MCF 10A (cell line): ENCODE results near the gene RABGAP1L. TPM values are rescaled to one million over a fixed set of nuclear protein-coding genes. Genes with fewer than 3 reads are reported as not detected.
"Not testable (repeated sequence)": the region's sequence is repeated elsewhere in the genome, so short reads cannot be mapped to it uniquely, and the experiment has no call there.

Source experiments
- BruUV-seq: library from RNA; stranded (reverse); fragments of 400-500 nt; replicated peaks from 2 replicates; lab custom pipeline; 2021; lab: Mats Ljungman, UMichigan
- CTCF ChIA-PET: fragments of 300-600 bp; sonication (Branson Sonifier 250); formaldehyde crosslinking; extraction: SDS; loops from one replicate; lab custom pipeline; 2021; ENCODE audit warnings: antibody characterized with exemption, inconsistent platforms; lab: Yijun Ruan, JAX
- POLR2A ChIA-PET: fragments of 300-600, 350-650 bp; sonication (Branson Sonifier 250); formaldehyde crosslinking; extraction: SDS; loops from one replicate; lab custom pipeline; 2020; ENCODE audit warnings: antibody characterized with exemption, inconsistent platforms; lab: Yijun Ruan, JAX
- DNase-seq: peaks from one replicate; pipeline ENCODE4 v3.0.0-alpha.2; 2018; ENCODE audit not compliant: unreplicated experiment
- H3K27ac Mint-ChIP-seq: one replicate; pipeline ENCODE4 v1.8.0; 2022; ENCODE audit warnings: mild to moderate bottlenecking, low read depth, mixed read lengths; ENCODE audit not compliant: unreplicated experiment
- H3K27me3 Mint-ChIP-seq: one replicate; pipeline ENCODE4 v1.8.0; 2022; ENCODE audit warnings: mixed read lengths; ENCODE audit not compliant: insufficient read depth, unreplicated experiment
- H3K36me3 Mint-ChIP-seq: one replicate; pipeline ENCODE4 v1.8.0; 2022; ENCODE audit warnings: mild to moderate bottlenecking, moderate library complexity, mixed read lengths; ENCODE audit not compliant: insufficient read depth, unreplicated experiment
- H3K4me1 Mint-ChIP-seq: one replicate; pipeline ENCODE4 v1.8.0; 2022; ENCODE audit warnings: mixed read lengths; ENCODE audit not compliant: insufficient read depth, unreplicated experiment
- H3K4me3 Mint-ChIP-seq: one replicate; pipeline ENCODE4 v1.8.0; 2022; ENCODE audit warnings: mild to moderate bottlenecking, moderate library complexity, mixed read lengths; ENCODE audit not compliant: unreplicated experiment
- H3K9me3 Mint-ChIP-seq: one replicate; pipeline ENCODE4 v1.8.0; 2022; ENCODE audit warnings: mixed read lengths; ENCODE audit not compliant: unreplicated experiment
- CTCF ChIP-seq: fragments of 200-600 bp; IDR thresholded peaks from one replicate; pipeline ENCODE4 v1.8.0; 2022; ENCODE audit warnings: antibody characterized with exemption, mild to moderate bottlenecking; ENCODE audit not compliant: unreplicated experiment
- intact Hi-C: fragments of 100-400 bp; cut with micrococcal nuclease; formaldehyde crosslinking; loops from 2 replicates; pipeline ENCODE4 v1.14.1; 2022
- total RNA-seq: library from RNA; stranded (reverse); gene quantifications from 2 replicates; pipeline ENCODE4 v1.2.3, GENCODE V29; 2022

Gene RABGAP1L
- total RNA-seq, 1 experiment from 2014 or later = 18.2 TPM

- POLR2A ChIA-PET = interaction anchor here (0.6 to 1.4 kb wide), 2 partner anchors 17 to 27 kb away, joined by 3 to 6 read pairs; no protein-coding TSS in a partner anchor
- TF ChIP-seq CTCF = no peak
- no peak overlapping the region for H3K4me3 Mint-ChIP-seq
Observed at GRCh38 chr1:174135211-174135610, 24.1 kb upstream of the RABGAP1L start.

GRCh38 chr1:174136714-174137113 lies 22.6 kb upstream of the RABGAP1L start:
- Mint-ChIP-seq H3K4me1 (no peaks in the 10 kb centered on the region), H3K9me3 (no peaks in the 10 kb centered on the region), H3K36me3 (no peaks in the 10 kb centered on the region), H3K27me3 (no peaks in the 10 kb centered on the region), H3K27ac (no peak overlapping the region), H3K4me3 (no peak overlapping the region)
- ChIA-PET POLR2A (no interaction called here), CTCF (interaction anchor here (0.6 kb wide), 1 partner anchor 212 kb away, joined by 3 read pairs; no protein-coding TSS in a partner anchor)
- intact Hi-C loops = no loop called here
- no TSS peak for BruUV-seq
- no peak for TF ChIP-seq CTCF
- DNase-seq = no peak

More at GRCh38 chr1:174135211-174135610, 24.1 kb upstream of the RABGAP1L start:
- BruUV-seq = no TSS peak
- no peak for DNase-seq
- intact Hi-C loops = no loop called here
- Mint-ChIP-seq H3K9me3 (no peaks in the 10 kb centered on the region), H3K36me3 (no peaks in the 10 kb centered on the region), H3K27ac (no peak overlapping the region), H3K27me3 (no peaks in the 10 kb centered on the region), H3K4me1 (no peaks in the 10 kb centered on the region)
- CTCF ChIA-PET = interaction anchor here (0.7 to 1.2 kb wide), 2 partner anchors 19 to 104 kb away, joined by 3 read pairs; no protein-coding TSS in a partner anchor

GRCh38 chr1:174142836-174143235 lies 16.5 kb upstream of the RABGAP1L start:
- H3K36me3 Mint-ChIP-seq = no peaks in the 10 kb centered on the region
- ChIA-PET CTCF (interaction anchor here (1.1 kb wide), 1 partner anchor 11 kb away, joined by 3 read pairs; no protein-coding TSS in a partner anchor), POLR2A (interaction anchor here (0.7 to 1.1 kb wide), 2 partner anchors 10 to 1123 kb away, joined by 3 read pairs; no protein-coding TSS in a partner anchor)
- H3K9me3 Mint-ChIP-seq = peaks cover 7% of the 10 kb centered on the region
- no peak overlapping the region for H3K27ac Mint-ChIP-seq
- no peak overlapping the region for H3K4me3 Mint-ChIP-seq
- no peak for TF ChIP-seq CTCF
- H3K27me3 Mint-ChIP-seq = peaks cover 23% of the 10 kb centered on the region
- DNase-seq = no peak
- intact Hi-C loops = no loop called here
- BruUV-seq = no TSS peak
- H3K4me1 Mint-ChIP-seq = no peaks in the 10 kb centered on the region

- BruUV-seq, intact Hi-C loops, H3K27ac Mint-ChIP-seq, H3K4me1 Mint-ChIP-seq, H3K9me3 Mint-ChIP-seq, H3K36me3 Mint-ChIP-seq, DNase-seq, H3K4me3 Mint-ChIP-seq: not testable (repeated sequence)
- peaks cover 23% of the 10 kb centered on the region for H3K27me3 Mint-ChIP-seq
- ChIA-PET POLR2A (interaction anchor here (1.1 to 2.2 kb wide), 2 partner anchors 8 to 14 kb away, joined by 3 to 7 read pairs; no protein-coding TSS in a partner anchor), CTCF (interaction anchor here (1.0 to 1.2 kb wide), 2 partner anchors 11 to 119 kb away, joined by 3 read pairs; no protein-coding TSS in a partner anchor)
Observed at GRCh38 chr1:174143727-174144396, 15.5 kb upstream of the RABGAP1L start.

- BruUV-seq = not testable (repeated sequence)
Observed at GRCh38 chr1:174144397-174144783, 14.9 kb upstream of the RABGAP1L start.

More at GRCh38 chr1:174144397-174144783, 14.9 kb upstream of the RABGAP1L start:
- H3K36me3 Mint-ChIP-seq, DNase-seq, H3K4me3 Mint-ChIP-seq, intact Hi-C loops, H3K4me1 Mint-ChIP-seq, H3K9me3 Mint-ChIP-seq, H3K27ac Mint-ChIP-seq: not testable (repeated sequence)
- peaks cover 23% of the 10 kb centered on the region for H3K27me3 Mint-ChIP-seq
- ChIA-PET POLR2A (interaction anchor here (2.2 kb wide), 1 partner anchor 13 kb away, joined by 7 read pairs; no protein-coding TSS in a partner anchor), CTCF (interaction anchor here (1.0 to 1.2 kb wide), 2 partner anchors 11 to 119 kb away, joined by 3 read pairs; no protein-coding TSS in a partner anchor)
